Left renal pelvis (tissue), 4 donors: Measurements from ENCODE around the gene CSRP1. TPM values are rescaled to one million over a fixed set of nuclear protein-coding genes. Genes with fewer than 3 reads are reported as not detected.
"Not testable (repeated sequence)": the region's sequence is repeated elsewhere in the genome, so short reads cannot be mapped to it uniquely, and the experiment has no call there.

Experiments
- DNase-seq, 4 donors: peaks; one replicate each; pipeline ENCODE4 v3.0.0-alpha.2; 2013; ENCODE audit warnings: low read depth in 4 of 4, low spot score in 3 of 4
- polyA plus RNA-seq, 4 donors: library from polyadenylated mRNA; unstranded; fragments of 120-200 nt; gene quantifications; one replicate each; pipeline ENCODE4 v1.2.1, GENCODE V29; 2013; ENCODE audit not compliant: insufficient read length in 4 of 4

Gene CSRP1
- polyA plus RNA-seq, 4 donors: 137 to 415 (median 143) TPM

DNA sequence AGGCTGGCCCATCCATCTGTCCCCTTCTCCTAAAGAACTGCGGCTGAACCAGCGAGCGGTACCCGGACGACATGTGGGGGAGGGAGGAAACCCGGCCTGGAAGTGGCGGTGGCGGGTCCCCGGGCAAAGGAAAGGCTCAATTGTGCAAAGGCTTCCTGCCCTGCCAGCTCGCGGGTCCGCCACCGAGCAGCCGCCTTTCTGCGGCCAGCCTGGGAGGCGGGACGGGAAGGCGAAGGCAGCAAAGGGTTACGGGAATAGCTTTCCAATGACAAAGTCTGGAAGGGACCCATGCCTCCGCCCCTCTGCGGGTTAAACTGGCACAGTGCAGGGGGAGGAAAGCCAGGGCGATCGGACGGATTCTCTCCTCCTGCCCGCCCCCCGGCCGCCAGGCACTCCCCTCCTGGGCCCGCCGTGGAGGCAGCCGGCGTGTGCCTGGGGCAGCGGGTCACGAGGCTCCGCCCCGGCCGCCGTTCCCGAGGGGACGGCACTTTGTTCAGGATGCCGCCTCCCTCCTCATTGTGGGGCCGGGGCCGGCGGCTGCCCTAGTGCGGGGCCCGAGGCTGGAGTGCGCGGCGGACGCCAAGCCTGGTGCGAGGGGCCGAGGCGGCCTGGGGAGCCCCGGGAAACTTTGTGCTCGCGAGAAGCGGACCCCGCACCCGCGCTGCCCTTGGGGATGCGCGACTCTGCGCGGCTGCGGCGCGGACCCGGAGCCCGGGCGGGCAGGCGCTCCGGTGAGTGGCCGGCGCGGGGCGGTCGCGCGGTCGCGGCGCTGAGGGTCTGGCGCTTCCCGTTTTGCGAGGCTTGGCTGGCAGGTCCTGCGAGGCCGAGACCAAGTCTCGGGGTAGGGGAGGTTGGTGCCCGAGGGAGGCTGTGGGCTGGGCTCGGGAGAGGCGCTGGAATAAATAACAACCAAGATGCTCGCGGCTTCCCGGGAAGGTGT is 32.0 kb upstream of the CSRP1 start, which contains the start of gene NAV1:
NAV1 (plus strand) TSS at position 516 of the 940 bp plus-strand sequence. CDS start 83,758 bp downstream, outside the sequence.
- peak in 1 of 4 donors; percentile 44 for DNase-seq

- DNase-seq: no peak
Observed at GRCh38 chr1:201537891-201538611, 31.1 kb upstream of the CSRP1 start.

GRCh38 chr1:201537467-201537866 is 30.5 kb upstream of the CSRP1 start:
- DNase-seq: no peak

- no peak for DNase-seq
Observed at GRCh38 chr1:201537028-201537427, 30.1 kb upstream of the CSRP1 start.

DNA sequence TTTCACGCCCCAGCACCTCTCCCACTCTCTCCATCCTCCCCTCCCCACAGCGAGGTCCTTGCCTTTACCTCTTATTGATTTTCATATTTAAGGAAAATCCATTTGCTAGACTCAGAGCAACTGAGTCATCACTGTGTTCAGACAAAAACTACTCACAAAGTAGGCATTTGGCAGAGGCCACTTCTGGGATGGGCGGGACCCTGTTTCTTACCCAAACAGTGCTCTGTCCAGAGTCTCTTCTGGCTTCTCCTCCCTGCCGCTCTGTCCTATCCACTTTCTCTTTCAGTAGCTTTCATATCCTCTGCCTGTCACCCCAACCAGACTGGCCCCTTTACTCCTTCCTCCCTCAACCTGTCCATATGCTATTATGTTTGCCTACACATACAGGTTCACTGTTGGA is 29.6 kb upstream of the CSRP1 start:
- DNase-seq: no peak

DNA sequence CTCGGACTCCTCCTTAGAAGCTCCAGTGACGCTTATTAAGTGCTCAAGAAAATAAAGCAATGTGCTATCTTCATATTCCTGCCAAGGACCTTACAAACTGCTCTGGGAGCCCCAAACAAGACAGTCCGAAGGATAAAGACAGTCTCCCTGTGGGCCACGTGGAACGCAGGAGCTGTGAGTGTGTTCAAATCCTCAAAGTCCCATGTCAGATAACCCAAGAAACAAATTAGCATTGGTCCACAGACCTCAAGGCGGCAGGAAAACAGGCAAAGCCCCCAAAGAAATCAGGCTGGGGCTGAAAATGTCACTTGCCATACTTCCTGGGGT is 29.0 kb upstream of the CSRP1 start:
- no peak for DNase-seq

DNA sequence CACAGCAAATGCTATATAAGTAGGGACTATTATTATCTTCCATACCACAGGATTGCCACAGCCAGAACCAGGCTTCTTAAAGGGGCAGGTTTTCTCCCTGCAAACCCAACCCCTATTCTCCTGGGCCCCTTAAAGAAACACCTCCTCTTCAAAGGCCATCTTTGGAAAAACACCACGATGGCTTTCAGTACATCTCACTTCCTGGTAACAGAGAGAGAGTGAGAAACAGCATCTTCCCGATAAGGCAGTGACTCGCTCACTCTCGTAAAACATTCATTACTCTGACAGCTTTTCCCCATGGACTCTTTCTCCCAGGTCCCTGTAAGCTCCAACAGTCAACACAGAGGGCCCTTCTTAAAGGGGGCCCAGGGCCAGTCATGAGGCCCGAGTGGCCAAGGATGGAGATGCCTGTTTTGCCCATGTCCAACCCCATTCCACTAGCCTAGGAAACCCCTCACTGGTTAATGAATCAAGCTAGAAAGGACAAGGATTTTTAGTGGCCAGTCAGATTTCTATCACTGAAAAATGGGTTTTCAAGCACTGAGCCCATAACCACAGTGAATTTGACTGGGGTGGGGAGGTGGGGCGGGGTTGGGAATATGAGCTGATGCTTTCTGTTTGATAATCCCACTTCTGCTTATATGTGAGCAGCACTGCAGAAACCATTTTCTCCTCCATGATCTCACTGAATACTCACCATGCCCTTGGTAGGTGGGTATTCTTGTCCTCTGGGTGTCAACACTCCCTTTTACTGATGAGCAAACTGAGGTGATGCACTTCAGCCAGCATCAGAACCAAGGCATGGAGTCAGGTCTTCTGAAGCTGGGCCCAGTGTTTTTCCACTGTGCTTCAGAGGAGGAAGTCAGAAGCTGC is 28.4 kb upstream of the CSRP1 start:
- DNase-seq: no peak

DNA sequence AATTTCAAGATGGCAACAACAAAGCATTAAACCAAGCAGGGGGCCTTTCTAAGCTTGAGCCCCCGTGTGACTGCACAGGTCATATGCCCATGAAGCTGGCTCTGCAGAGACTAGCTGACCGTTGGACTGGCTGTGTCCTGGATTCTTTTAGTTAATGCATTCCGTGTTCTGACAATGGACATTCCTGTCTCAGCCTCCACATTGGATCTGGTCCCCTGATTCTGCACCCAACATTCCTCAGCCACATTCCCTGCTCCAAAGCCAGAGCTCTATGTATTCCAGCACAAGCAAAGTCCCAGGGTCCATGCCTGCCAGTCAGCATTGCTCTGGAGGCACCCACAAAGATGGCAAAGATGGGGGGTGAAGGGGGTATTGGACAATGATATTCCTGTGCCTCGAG is 26.9 kb upstream of the CSRP1 start:
- no peak for DNase-seq

DNA sequence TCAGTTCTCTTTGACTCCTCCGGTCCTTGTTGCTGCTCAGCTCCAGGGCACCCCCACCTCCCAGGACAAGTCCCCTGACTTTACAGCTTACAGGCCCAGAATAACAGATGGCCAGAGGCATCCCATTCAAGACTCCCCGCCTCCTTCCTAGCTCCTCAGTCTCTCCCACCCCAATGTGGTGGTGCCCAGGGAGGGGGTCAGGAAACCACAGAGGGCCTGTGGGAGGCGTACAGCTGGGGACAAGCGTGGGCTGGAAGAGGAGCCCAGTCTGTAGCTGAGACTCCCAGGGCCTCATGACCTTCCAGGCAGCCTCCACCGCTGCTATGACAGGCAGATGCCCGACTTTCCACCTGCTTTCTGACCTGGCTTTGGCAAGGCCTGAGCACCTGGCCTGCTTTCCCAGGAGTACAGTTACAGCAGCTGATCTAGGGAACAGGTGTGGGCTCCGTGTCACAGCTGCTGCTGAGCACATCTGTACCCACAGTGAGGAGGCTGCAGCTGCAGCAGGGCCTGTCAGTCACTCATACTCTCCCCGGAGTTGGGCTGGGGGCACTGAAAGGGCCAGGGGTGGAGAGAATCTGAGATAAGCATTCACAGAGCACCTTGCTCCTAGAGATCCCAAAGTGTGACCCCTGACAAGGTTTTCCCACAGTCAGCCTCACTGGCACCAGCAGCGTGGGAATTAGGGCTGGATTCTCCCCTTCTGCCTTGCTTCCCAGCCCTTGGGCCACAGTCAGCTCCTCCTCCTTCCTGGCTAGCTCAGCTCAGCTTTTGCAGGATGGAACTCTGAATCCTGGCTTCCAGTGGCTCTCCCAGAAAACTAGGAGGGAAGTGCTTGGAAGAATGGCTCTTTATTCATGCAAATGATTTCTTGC is 24.9 kb upstream of the CSRP1 start:
- no peak for DNase-seq

DNA sequence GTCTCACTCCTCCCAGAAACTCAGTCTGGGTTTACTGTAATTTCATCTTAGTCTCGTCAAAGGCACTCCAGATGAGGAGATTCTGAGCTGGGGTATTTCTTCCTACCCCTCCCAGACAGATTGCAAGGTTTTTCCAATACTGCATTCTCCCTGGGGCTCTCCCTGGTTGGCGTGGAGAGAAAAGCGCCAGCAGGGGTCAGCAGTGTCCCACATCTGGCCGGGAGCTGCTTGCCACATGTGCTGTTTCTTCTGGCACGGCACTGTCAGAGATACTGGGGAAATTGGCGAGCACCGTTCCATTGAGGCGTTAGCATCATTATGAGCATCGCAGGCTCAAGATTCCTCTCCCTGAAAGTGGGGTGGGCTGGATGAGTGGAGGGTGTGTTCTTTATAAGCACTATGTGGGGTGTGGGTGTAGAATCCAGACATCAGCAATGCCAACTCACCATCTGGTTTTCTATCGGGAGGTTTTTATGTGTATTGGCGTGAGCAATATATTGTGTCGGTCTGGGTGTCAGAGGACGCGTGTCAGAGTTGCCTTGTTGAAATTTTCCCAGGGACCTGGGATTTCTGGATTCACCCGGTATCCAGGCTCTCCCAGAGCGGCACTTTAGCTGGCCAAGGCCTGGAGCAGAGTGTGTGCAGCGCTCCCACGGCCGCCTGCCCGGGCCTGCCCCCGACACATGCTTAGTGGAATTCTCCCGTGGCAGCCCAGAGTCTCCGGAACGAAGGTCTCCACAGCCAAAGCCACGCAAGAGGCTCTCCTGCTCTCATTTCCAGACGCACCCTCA is 24.0 kb upstream of the CSRP1 start:
- DNase-seq: no peak

GRCh38 chr1:201528631-201529252 is 21.8 kb upstream of the CSRP1 start:
- no peak for DNase-seq

DNA sequence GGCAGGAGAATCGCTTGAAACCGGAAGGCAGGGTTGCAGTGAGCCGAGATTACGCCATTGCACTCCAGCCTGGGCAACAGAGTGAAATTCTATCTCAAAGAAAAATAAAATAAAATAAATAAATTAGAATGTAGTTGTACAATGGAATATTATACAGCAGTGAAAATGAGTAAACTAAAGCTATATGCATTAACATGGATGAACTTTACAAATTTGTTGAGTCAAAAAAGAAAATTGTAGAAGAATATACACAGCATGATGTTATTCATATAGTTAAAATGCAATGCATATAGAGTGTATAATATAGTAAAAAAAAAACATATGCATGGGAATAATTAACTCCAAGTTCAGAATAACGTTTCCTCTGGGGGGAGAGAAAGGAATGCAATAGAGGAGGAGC is 21.0 kb upstream of the CSRP1 start:
- no peak for DNase-seq

- no peak for DNase-seq
Observed at GRCh38 chr1:201525193-201525778, 18.4 kb upstream of the CSRP1 start.

DNA sequence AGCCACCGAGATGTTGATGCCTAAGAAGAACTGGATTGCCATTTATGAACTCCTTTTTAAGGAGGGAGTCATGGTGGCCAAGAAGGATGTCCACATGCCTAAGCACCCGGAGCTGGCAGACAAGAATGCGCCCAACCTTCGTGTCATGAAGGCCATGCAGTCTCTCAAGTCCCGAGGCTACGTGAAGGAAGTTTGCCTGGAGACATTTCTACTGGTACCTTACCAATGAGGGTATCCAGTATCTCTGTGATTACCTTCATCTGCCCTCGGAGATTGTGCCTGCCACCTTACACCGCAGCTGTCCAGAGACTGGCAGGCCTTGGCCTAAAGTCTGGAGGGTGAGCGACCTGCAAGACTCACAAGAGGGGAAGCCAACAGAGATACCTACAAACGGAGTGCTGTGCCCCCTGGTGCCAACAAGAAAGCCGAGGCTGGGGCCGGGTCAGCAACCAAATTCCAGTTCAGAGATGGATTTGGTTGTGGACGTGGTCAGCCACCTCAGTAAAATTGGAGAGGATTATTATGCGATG is 13.2 kb upstream of the CSRP1 start:
- DNase-seq: not testable (repeated sequence)

DNA sequence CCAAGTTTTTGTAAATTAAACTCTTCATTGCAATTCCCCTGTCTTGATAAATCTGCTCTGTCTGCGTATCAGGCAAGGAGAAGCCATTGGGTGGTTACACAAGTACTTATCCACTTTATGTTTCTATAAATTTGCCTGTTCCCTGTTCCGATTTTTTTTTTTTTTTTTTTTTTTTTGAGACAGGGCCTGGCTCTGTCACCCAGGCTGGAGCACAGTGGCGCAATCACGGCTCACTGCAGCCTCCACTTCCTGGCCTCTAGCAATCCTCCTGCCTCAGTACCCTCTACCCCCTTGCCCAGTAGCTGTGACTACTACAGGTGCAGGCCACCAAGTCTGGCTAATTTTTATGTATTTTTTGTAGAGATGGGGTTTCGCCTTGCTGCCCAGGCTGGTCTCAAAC is 11.1 kb upstream of the CSRP1 start:
- DNase-seq: no peak

- no peak for DNase-seq
Observed at GRCh38 chr1:201517631-201518030, 10.7 kb upstream of the CSRP1 start.

GRCh38 chr1:201516511-201517127 is 9.7 kb upstream of the CSRP1 start:
- DNase-seq: no peak

- DNase-seq: no peak
Observed at GRCh38 chr1:201515895-201516294, 9.0 kb upstream of the CSRP1 start.
